HG03342 (cell line): ENCODE data around the gene TINAGL1.

Source experiments
- ATAC-seq: cut with Tn5 transposase; IDR thresholded peaks from one replicate; pipeline ENCODE4 v1.9.1; 2021; ENCODE audit warnings: mild to moderate bottlenecking, moderate library complexity; ENCODE audit not compliant: unreplicated experiment

TINAGL1 gene, protein sequence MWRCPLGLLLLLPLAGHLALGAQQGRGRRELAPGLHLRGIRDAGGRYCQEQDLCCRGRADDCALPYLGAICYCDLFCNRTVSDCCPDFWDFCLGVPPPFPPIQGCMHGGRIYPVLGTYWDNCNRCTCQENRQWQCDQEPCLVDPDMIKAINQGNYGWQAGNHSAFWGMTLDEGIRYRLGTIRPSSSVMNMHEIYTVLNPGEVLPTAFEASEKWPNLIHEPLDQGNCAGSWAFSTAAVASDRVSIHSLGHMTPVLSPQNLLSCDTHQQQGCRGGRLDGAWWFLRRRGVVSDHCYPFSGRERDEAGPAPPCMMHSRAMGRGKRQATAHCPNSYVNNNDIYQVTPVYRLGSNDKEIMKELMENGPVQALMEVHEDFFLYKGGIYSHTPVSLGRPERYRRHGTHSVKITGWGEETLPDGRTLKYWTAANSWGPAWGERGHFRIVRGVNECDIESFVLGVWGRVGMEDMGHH

GRCh38 chr1:31576201-31576669, at the start of gene TINAGL1:
TSS of gene TINAGL1 (plus strand) at chr1:31576515. CDS start at chr1:31577149, 634 bp downstream.
- ATAC-seq: no peak

DNA sequence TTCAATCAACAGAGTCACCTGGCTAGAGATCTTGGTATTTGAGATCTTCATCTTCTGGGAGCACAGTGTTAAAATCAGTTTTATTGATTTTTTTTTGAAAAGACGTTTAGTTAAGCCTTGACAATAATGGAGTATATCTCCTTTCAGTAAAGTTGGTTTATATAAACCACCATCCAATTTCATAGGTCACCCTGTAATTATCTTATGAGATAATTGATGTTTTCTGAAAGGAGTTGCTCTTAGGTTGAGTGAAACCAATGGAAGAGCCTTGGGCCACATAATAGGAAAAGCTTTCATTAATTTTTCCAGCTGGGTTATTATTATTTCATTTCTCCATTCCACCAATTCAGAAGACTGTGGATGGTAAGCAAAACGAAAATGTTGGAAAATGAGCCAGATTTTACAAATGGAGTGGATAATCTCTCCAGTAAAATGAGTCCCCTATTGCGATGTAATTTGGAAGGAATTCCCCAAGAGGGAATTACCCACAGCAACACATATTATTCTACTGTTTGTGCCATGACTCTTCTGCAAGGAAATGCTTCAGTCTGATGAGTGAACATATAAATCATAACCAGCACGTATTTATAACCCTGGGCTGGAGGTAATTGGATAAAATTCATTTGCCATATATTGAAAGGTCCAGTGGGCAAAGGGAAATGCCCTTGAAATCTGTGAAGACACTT, 46.2 kb upstream of the TINAGL1 start:
- no peak for ATAC-seq

DNA sequence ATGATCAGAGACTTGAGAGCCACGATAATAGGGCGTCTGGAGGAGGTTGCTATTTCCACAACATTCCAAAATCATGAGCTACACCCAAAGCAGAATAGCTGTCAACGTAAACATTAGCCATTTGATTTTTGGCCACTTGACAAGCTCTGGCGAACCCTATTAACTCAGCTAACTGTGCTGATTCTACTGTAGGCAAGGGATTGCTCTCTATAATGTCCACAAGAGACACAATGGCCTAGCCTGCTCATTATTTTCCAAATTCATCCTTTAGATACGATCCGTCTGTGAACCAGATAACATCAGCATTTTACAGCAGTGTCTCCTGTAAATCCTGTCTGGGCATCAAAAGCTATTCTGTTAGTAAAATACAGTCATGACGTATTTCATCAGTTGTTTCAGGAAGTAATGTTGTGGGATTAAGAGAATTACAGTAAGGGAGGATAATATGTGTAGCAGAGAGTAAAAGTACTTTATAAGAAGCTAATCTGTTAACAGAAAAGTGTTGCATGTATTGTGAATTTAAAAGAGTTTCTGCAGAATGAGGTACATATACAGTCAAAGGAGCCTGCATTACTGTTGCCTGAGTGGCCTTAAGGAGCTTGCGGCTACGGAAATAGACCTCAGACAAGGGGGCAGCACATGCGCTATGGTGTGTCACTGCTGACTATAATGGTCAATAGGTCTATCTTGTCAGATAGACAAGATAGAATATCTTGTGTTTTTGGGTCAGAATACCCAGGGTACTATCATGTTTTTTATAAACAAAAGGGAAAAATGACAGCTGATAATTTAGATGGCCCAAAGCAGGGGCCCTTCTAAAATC, 44.9 kb upstream of the TINAGL1 start:
- no peak for ATAC-seq

DNA sequence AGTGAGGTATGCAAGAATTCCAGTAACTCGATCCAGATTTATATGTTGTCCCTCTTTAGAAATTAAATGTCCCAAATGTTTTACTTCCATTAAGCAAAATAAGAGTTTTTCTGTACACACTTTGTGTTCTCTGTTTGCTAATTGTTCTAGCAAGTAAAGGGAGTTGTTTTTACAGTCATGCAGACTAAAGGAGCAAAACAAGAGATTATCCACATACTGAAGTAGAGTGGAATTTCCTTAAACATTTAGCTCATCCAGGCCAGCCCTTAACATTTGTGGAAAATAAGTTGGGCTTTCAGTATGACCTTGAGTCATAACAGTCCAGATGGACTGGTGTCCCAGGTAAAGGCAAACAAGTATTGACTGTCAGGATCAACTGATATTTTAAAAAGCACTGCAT, 44.1 kb upstream of the TINAGL1 start:
- no peak for ATAC-seq

GRCh38 chr1:31535561-31535960, 40.8 kb upstream of the TINAGL1 start:
- no peak for ATAC-seq

- ATAC-seq: no peak
Observed at GRCh38 chr1:31539329-31539728, 37.0 kb upstream of the TINAGL1 start.

DNA sequence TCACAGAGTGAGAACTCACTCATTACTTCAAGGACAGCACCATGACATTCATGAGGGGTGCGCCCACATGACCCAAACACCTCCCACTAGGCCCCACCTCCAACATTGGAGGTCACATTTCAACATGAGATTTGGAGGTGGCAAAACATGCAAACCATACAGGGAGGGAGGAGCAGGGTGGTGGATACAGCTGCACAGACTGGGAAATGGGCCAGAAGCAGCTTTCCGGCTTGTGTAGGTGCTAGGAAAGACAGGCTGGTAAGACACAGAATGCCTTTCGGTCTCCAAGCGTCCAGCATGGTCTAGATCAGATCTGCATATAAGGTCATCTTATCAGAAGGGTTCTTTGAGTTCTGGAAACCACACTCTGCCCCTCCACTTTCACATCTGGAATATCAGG, 35.1 kb upstream of the TINAGL1 start:
- ATAC-seq: no peak

GRCh38 chr1:31545927-31546540, 30.3 kb upstream of the TINAGL1 start:
- ATAC-seq: no peak

GRCh38 chr1:31548534-31548906, 27.8 kb upstream of the TINAGL1 start:
- ATAC-seq: peak; percentile 5

DNA sequence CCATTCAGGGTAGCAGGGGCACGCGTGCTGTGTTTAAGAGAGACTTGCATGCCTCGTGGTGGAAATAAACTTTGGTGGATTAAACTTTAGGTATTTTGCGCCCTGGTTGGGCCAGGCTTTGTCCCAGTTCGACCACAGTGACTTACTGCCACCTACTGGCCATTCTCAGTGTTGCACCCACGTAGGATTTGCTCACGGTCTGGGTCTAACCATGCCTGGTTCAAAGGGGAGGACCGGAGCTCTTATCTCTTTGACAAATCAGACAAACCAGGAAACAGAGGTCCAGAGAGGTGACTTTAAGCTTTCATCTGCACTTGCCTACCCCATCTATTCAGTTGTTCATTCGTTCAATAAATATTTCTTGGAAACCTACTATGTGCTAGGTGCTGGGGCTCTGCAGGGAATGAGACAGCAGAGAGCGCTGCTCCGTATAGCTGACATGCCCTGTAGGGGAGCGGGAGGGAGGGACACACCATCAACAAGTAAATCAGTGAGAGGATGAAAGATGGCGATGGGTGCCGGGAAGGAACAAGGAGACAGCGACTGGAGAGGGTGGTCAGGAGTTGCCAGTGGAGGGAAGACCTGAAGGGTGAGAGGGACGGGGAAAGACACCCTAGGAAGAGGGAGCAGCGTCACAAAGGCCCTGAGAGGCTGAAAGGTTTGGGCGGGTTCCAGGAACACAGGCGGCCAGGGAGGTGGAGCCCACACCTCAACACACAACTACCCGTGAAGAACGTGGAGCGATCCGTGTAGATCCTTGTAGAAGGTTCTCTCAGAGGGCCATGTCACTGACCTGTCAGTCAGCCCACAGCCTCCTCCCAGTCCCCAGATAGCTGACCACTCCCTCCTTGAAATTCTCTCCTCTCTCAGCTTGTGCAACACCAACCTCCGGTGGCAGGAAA, 27.2 kb upstream of the TINAGL1 start:
- peak; percentile 61 for ATAC-seq

DNA sequence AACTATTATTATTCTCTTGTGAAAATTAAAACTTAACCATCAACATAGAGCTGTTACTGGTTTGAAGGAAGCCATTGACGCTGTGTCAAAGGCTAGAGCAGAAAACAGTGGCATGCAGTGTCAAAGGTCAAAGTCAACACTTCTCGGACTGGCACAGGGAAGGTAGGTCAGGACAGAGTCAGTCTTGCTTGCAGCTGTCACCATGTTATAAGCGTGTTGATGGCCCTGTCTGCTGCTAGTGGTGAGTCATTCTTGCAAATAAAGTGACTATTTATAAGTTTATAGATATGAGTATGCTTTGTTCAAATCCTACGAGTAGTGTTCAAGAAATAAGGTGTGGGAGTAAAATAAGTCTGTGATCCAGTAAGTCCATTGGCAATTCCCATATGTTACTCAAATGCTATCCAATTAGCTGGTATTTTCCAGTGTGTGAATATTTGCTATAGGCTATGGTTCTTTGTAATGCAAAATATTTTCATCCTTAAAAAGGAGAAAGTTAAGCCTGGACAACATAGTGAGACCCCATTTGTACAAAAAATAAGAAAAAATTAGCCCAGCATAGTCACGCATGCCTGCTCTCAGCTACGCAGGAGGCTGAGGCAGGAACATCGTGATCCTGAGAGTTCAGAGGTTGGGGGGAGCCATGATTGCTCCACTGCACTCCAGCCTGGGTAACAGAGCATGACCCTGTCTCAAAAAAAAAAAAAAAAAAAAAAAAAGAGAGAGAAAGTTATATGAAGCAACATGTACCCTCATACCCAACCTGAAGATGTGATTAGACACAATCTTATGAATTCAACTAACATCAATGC, 26.3 kb upstream of the TINAGL1 start:
- peak; percentile 59 for ATAC-seq

DNA sequence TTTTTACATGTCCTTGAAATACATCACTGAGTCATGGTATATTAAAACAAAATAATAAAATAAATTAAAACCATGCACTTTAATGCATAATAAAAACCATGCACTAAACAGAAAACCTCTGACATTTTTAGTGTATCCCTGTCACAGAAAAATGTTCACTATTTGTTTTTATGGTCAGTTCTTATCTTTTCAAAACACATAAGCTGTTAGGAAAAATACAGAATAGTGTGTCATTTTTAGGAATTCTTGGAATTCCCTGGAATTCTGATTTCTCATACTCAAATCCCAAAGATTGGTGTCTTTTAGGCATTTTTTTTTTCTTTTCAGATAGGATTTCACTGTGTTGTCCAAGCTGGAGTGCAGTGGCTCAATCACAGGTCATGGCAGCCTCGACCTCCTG, 25.1 kb upstream of the TINAGL1 start:
- ATAC-seq: no peak

DNA sequence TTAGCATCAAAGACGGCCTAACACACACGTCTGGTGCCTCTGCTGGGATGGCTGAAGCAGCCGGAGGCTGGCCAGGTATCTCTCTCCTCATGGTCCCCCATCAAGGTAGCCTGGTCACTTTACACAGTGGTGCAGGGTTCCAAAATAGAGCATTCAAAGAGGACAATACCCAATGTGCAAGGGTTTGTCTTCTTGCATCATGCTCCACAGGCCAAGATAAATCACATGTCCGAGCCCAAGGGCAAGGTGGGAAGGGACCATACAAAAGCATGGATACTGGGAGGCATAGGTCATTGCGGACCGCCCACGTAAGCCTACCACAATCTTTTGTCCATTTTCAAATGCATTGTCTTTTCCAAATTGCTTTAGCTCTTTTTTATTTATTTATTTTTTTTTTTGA, 23.8 kb upstream of the TINAGL1 start:
- no peak for ATAC-seq

DNA sequence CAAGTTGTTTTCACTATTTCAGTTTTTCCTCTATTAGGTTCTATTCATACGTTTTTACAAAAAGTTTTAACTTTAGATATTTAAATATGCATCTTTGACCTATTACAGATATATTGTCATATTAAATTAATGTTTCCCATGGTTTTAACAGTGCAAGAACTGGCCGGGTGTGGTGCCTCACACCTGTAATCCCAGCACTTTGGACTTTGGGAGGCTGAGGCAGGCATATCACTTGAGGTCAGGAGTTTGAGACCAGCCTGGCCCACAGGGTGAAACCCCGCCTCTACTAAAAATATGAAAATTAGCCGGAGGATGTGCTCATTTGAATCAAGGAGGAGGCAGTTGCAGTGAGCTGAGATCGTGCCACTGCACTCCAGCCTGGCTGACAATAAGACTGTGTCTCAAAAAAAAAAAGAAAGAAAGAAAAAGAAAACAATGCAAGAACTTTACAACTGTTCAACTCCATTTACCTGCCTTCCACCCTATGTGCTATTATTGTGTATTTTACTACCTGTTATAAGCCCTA, 19.8 kb upstream of the TINAGL1 start:
- no peak for ATAC-seq

DNA sequence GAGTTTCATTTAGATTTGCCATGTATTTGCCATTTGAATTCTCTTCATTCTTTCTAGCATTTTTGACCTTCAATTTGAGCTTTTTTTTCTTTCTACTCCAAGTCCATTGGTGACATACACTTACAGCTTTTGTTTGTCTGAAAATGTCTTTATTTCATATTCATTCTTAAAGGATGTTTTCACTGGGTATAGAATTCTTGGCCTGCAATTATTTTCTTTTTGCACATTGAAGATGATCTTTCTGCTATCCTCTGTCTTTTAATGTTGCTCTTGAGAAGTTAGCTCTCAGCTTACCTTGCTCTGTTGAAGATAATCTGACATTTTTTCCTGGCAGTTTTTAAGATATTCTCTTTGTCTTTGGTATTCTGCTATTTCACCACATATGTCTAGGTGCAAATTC, 16.6 kb upstream of the TINAGL1 start:
- no peak for ATAC-seq

GRCh38 chr1:31560394-31560793, 15.9 kb upstream of the TINAGL1 start:
- no peak for ATAC-seq

DNA sequence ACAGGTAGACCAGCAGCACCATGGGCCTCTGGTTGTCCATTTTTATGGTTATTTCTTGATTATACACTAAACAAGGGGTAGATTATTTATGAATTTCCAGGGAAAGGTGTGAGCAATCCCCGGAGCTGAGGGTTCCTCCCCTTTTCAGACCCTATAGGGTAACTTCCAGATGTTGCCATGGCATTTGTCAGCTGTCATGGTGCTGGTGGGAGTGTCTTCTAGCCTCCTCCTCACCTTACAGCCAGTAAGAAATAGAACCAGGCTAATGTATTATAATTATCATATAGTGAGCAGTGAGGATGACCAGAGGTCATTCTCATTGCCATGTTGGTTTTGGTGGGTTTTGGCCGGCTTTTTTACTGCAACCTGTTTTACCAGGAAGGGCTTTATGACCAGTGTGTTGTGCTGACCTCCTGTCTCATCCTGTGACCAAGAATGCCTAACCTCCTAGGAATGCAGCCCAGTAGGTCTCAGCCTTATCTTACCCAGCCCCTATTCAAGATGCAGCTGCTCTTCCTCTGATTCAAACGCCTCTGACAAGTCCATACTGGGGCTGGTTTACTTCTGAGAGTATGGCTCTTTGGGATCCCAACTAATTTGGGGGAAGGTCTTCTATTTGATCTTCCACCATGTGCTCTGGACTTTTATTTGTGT, 13.5 kb upstream of the TINAGL1 start:
- no peak for ATAC-seq

DNA sequence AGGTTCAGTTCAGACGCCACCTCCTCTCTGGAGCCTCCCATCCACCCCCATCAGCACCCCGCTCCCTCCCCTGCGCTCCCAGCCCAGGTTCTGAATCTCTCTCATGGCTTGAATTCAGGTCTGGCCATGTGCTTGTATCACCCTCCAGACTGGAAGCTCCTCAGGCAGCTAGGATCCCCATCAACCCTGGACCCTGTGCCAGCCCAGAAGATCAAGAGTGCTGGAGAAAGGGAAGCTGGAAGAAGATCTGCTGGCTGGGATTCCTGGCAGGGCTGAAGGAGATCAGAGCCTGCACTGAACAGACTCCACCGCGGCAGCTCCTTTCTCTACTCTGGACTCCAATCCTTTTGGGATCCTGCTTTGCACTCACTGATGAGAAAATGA, 11.7 kb upstream of the TINAGL1 start:
- ATAC-seq: no peak
